ENCODE measurements around the gene RHBDL3. TPM values are rescaled to one million over a fixed set of nuclear protein-coding genes. Genes with fewer than 3 reads are reported as not detected.

Gene RHBDL3
- total RNA-seq, 1 donor from 2014 or later, result 0.41 TPM

- intact Hi-C loops (cut with DNase I), result no loop called here
Observed at GRCh38 chr17:32281011-32281451, 15.4 kb downstream of the RHBDL3 start.

GRCh38 chr17:32283745-32284201, 18.1 kb downstream of the RHBDL3 start:
- DNase-seq (no peak), ATAC-seq (no peak)
- no peak for TF ChIP-seq CTCF (IDR thresholded peaks at IDR 0.05)

More at GRCh38 chr17:32281011-32281451, 15.4 kb downstream of the RHBDL3 start:
- TF ChIP-seq CTCF (IDR thresholded peaks at IDR 0.05), result no peak
- no peaks in the 10 kb centered on the region for H3K9me3 ChIP-seq
- no peaks in the 10 kb centered on the region for H3K36me3 ChIP-seq
- no peaks in the 10 kb centered on the region for H3K4me1 ChIP-seq
- ATAC-seq (no peak), DNase-seq (no peak)
- no peak overlapping the region for H3K4me3 ChIP-seq
- H3K27me3 ChIP-seq, result no peaks in the 10 kb centered on the region
- H3K27ac ChIP-seq, result no peak overlapping the region

GRCh38 chr17:32285306-32285705, 19.7 kb downstream of the RHBDL3 start:
- H3K4me1 ChIP-seq, result no peaks in the 10 kb centered on the region
- no peaks in the 10 kb centered on the region for H3K27me3 ChIP-seq
- no peak for TF ChIP-seq CTCF (IDR thresholded peaks at IDR 0.05)
- intact Hi-C loops (cut with DNase I), result no loop called here
- H3K27ac ChIP-seq, result no peak overlapping the region
- no peak overlapping the region for H3K4me3 ChIP-seq
- no peaks in the 10 kb centered on the region for H3K36me3 ChIP-seq
- no peaks in the 10 kb centered on the region for H3K9me3 ChIP-seq
- DNase-seq (no peak), ATAC-seq (no peak)

More at GRCh38 chr17:32283745-32284201, 18.1 kb downstream of the RHBDL3 start:
- Histone ChIP-seq H3K4me3 (no peak overlapping the region), H3K4me1 (no peaks in the 10 kb centered on the region), H3K27me3 (no peaks in the 10 kb centered on the region), H3K9me3 (no peaks in the 10 kb centered on the region), H3K27ac (no peak overlapping the region), H3K36me3 (no peaks in the 10 kb centered on the region)
- intact Hi-C loops (cut with DNase I), result no loop called here

GRCh38 chr17:32285746-32286517, 20.3 kb downstream of the RHBDL3 start:
- DNase-seq, result no peak
- no peaks in the 10 kb centered on the region for H3K27me3 ChIP-seq
- ATAC-seq, result no peak
- no peaks in the 10 kb centered on the region for H3K36me3 ChIP-seq
- no peak overlapping the region for H3K4me3 ChIP-seq
- no peaks in the 10 kb centered on the region for H3K9me3 ChIP-seq
- H3K27ac ChIP-seq, result no peak overlapping the region
- intact Hi-C loops (cut with DNase I), result no loop called here
- H3K4me1 ChIP-seq, result no peaks in the 10 kb centered on the region
- no peak for TF ChIP-seq CTCF (IDR thresholded peaks at IDR 0.05)

GRCh38 chr17:32286518-32286900, 20.9 kb downstream of the RHBDL3 start:
- ATAC-seq, result no peak
- Histone ChIP-seq H3K4me3 (no peak overlapping the region), H3K36me3 (no peaks in the 10 kb centered on the region), H3K27ac (no peak overlapping the region), H3K27me3 (no peaks in the 10 kb centered on the region), H3K9me3 (no peaks in the 10 kb centered on the region), H3K4me1 (no peaks in the 10 kb centered on the region)
- intact Hi-C loops (cut with DNase I), result no loop called here
- no peak for DNase-seq
- TF ChIP-seq CTCF (IDR thresholded peaks at IDR 0.05), result no peak
